Hepatocyte (in vitro differentiated cells): ENCODE results near the gene TAF15. TPM values are rescaled to one million over a fixed set of nuclear protein-coding genes. Genes with fewer than 3 reads are reported as not detected.

Source experiments
- DNase-seq: peaks from one replicate; pipeline ENCODE4 v3.0.0-alpha.2; 2016; ENCODE audit warnings: low spot score
- H2AFZ ChIP-seq: fragments of 200-600 bp; sonication (generic); 2 replicates; pipeline ENCODE4 v1.6.0; 2016; ENCODE audit warnings: antibody characterized with exemption, mild to moderate bottlenecking
- H3K27ac ChIP-seq: fragments of 200-600 bp; sonication (generic); 2 replicates; pipeline ENCODE4 v1.5.1; 2016; ENCODE audit warnings: mild to moderate bottlenecking
- H3K27me3 ChIP-seq: fragments of 200-600 bp; sonication (generic); 2 replicates; pipeline ENCODE4 v1.6.1; 2016
- H3K36me3 ChIP-seq: fragments of 200-600 bp; sonication (generic); replicated peaks from 2 replicates; pipeline ENCODE4 v1.5.1; 2016; ENCODE audit warnings: low read depth; ENCODE audit not compliant: insufficient read depth
- H3K4me1 ChIP-seq: fragments of 200-600 bp; sonication (generic); 2 replicates; pipeline ENCODE4 v1.5.1; 2016; ENCODE audit warnings: mild to moderate bottlenecking, moderate library complexity; ENCODE audit not compliant: insufficient read depth
- H3K4me2 ChIP-seq: fragments of 200-600 bp; sonication (generic); 2 replicates; pipeline ENCODE4 v1.6.0; 2016
- H3K4me3 ChIP-seq: fragments of 200-600 bp; sonication (generic); 2 replicates; pipeline ENCODE4 v1.5.1; 2016; ENCODE audit warnings: mild to moderate bottlenecking
- H3K79me2 ChIP-seq: fragments of 200-600 bp; sonication (generic); 2 replicates; pipeline ENCODE4 v1.6.0; 2017; ENCODE audit warnings: mild to moderate bottlenecking
- H3K9me2 ChIP-seq: fragments of 200-600 bp; sonication (generic); replicated peaks from 2 replicates; pipeline ENCODE4 v1.6.0; 2017; ENCODE audit warnings: mild to moderate bottlenecking; ENCODE audit not compliant: insufficient read depth
- H3K9me3 ChIP-seq: fragments of 200-600 bp; sonication (generic); 2 replicates; pipeline ENCODE4 v1.5.1; 2016; ENCODE audit warnings: low read depth, mild to moderate bottlenecking
- H4K20me1 ChIP-seq: fragments of 200-600 bp; sonication (generic); 2 replicates; pipeline ENCODE4 v1.6.0; 2016; ENCODE audit warnings: mild to moderate bottlenecking; ENCODE audit not compliant: insufficient read depth, poor library complexity, severe bottlenecking
- EZH2 ChIP-seq: fragments of 200-600 bp; sonication (generic); IDR thresholded peaks from 2 replicates; pipeline ENCODE4 v1.6.1; 2016; ENCODE audit warnings: antibody characterized with exemption, mild to moderate bottlenecking, borderline replicate concordance
- EZH2phosphoT487 ChIP-seq: fragments of 200-600 bp; sonication (generic); IDR thresholded peaks from one replicate; pipeline ENCODE4 v1.6.1; 2018; ENCODE audit warnings: antibody characterized with exemption, mild to moderate bottlenecking, low read depth, moderate library complexity; ENCODE audit not compliant: unreplicated experiment, severe bottlenecking
- WGBS: methylation state at CpG from one replicate; pipeline ENCODE4 v1.1.6; 2016; ENCODE audit warnings: low lambda C conversion rate; ENCODE audit errors: missing lambda C conversion rate; 5-methylcytosine and 5-hydroxymethylcytosine counted together
- polyA plus RNA-seq: library from polyadenylated mRNA; unstranded; fragments of >200 nt; fragmentation: Nextera tagmentation; extraction: Ambion mirVana; gene quantifications from 2 replicates; pipeline ENCODE4 v1.2.1, GENCODE V29; 2016
- total RNA-seq: library from RNA; depleted of rRNA; stranded (reverse); fragments of >200 nt; gene quantifications from 2 replicates; pipeline ENCODE4 v1.2.3, GENCODE V29; 2014
- TF ChIP-seq, protein P1 (sequence below): fragments of 200-600 bp; sonication (generic); IDR thresholded peaks from 2 replicates; pipeline ENCODE4 v1.5.1; 2016; ENCODE audit warnings: antibody characterized with exemption, mild to moderate bottlenecking; ENCODE audit not compliant: poor library complexity

The TAF15 gene
- total and polyA plus RNA-seq, 2 experiments from 2014 or later = 15.7 to 36.1 TPM

DNA sequence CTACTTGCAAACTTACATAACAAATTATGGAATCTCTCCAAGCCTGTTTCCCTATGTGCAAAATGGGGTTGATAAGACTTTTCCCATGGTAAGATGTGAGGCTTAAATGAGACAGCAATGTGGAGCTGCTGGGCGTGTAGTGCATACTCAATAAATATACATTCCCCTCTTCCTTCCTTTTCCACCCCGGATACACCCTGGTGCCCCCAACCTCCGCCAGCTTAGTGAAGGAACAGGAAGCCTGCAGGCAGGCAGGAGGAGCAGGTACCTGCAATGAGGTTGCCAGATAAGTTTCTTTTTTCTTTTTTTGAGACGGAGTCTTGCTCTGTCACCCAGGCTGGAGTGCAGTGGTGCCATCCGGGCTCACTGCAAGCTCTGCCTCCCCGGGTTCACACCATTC lies 33.7 kb upstream of the TAF15 start:
- TF ChIP-seq EZH2 = no peak
- TF ChIP-seq EZH2phosphoT487 = no peak
- TF ChIP-seq, protein P1, sequence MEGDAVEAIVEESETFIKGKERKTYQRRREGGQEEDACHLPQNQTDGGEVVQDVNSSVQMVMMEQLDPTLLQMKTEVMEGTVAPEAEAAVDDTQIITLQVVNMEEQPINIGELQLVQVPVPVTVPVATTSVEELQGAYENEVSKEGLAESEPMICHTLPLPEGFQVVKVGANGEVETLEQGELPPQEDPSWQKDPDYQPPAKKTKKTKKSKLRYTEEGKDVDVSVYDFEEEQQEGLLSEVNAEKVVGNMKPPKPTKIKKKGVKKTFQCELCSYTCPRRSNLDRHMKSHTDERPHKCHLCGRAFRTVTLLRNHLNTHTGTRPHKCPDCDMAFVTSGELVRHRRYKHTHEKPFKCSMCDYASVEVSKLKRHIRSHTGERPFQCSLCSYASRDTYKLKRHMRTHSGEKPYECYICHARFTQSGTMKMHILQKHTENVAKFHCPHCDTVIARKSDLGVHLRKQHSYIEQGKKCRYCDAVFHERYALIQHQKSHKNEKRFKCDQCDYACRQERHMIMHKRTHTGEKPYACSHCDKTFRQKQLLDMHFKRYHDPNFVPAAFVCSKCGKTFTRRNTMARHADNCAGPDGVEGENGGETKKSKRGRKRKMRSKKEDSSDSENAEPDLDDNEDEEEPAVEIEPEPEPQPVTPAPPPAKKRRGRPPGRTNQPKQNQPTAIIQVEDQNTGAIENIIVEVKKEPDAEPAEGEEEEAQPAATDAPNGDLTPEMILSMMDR = no peak
- H3K4me2 ChIP-seq = no peak overlapping the region
- 81% methylated on average over 6 of the region's 6 CpGs for WGBS
- H2AFZ ChIP-seq = no peak overlapping the region
- H3K9me2 ChIP-seq = no peaks in the 10 kb centered on the region
- H3K4me1 ChIP-seq = peaks cover 33% of the 10 kb centered on the region
- H3K79me2 ChIP-seq = no peaks in the 10 kb centered on the region
- H3K36me3 ChIP-seq = no peaks in the 10 kb centered on the region
- H3K27ac ChIP-seq = no peak overlapping the region
- H3K9me3 ChIP-seq = no peaks in the 10 kb centered on the region
- no peak for DNase-seq
- H3K27me3 ChIP-seq = no peaks in the 10 kb centered on the region
- H3K4me3 ChIP-seq = no peak overlapping the region
- no peaks in the 10 kb centered on the region for H4K20me1 ChIP-seq

DNA sequence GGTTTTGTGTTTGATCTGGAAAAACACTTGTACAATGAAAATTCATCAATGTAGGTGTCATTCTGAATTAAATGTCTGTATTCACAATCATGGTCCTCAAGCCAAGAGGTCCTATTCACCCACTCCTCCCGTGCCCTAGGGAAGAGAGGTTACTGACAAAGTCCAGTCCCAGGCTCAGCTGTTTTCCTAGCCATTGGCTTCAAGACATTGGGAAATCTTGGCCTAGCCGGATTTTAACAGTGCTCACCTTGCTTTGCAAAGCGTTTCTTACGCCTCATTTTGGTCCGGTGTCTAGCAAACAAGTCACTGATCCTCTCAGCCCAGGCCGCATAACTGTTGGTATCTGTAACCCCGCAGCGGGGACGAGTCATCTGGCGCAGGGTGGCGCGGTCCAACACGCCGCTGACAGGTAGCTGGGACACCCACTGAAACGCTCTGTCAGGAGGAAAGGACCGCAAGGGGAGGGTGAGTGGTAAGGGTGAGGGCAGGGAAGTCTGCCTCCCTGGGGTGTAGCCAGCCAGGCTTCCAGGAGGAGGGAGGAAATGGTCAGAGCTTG lies 30.6 kb upstream of the TAF15 start:
- no peak for DNase-seq
- H3K4me2 ChIP-seq = no peak overlapping the region
- H2AFZ ChIP-seq = no peak overlapping the region
- no peaks in the 10 kb centered on the region for H4K20me1 ChIP-seq
- no peaks in the 10 kb centered on the region for H3K36me3 ChIP-seq
- H3K9me2 ChIP-seq = no peaks in the 10 kb centered on the region
- H3K27me3 ChIP-seq = no peaks in the 10 kb centered on the region
- peak overlapping the region; percentile 36 for H3K27ac ChIP-seq
- 86% methylated on average over 16 of the region's 16 CpGs for WGBS
- TF ChIP-seq, protein P1 = no peak
- TF ChIP-seq EZH2phosphoT487 = no peak
- TF ChIP-seq EZH2 = no peak
- no peaks in the 10 kb centered on the region for H3K9me3 ChIP-seq
- no peaks in the 10 kb centered on the region for H3K79me2 ChIP-seq
- H3K4me1 ChIP-seq = peaks cover 36% of the 10 kb centered on the region
- H3K4me3 ChIP-seq = no peak overlapping the region

DNA sequence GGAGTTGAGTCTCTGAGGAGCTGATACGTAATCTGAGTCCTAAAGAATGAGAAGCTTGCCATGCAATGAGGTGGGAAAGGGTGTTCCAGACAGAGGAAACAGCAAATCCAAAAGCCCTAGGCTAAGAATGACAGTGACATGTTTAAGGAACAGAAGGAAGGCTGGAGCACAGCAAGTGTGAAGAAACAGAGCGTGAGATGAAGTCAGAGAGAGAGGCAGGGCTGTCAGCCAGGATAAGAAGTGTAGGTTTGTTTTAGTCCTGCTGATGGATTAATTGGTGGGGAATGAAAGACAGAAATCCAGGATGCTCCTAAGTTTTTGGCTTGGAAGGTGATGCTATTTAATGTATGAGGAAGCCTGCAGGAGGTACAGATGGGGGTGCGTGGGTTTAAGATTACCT lies 28.3 kb upstream of the TAF15 start:
- Histone ChIP-seq H3K4me1 (peaks cover 24% of the 10 kb centered on the region), H3K27ac (no peak overlapping the region), H3K4me3 (no peak overlapping the region), H4K20me1 (no peaks in the 10 kb centered on the region), H3K36me3 (no peaks in the 10 kb centered on the region), H3K9me2 (no peaks in the 10 kb centered on the region), H3K27me3 (no peaks in the 10 kb centered on the region), H3K4me2 (no peak overlapping the region), H3K9me3 (no peaks in the 10 kb centered on the region), H2AFZ (no peak overlapping the region), H3K79me2 (no peaks in the 10 kb centered on the region)
- DNase-seq = no peak
- WGBS = 55% methylated on average over 3 of the region's 3 CpGs
- no peak for TF ChIP-seq EZH2
- TF ChIP-seq, protein P1 = no peak
- no peak for TF ChIP-seq EZH2phosphoT487
